Skeletal muscle tissue (tissue), 4 donors: Measurements from ENCODE around the gene TLL2. TPM values are rescaled to one million over a fixed set of nuclear protein-coding genes. Genes with fewer than 3 reads are reported as not detected.
A peak's percentile ranks its signal among the peaks of the same experiment; 100 is the strongest.
"Not testable (repeated sequence)": the region's sequence is repeated elsewhere in the genome, so short reads cannot be mapped to it uniquely, and the experiment has no call there.

Source experiments
- H3K27ac ChIP-seq: one replicate; pipeline ENCODE4 v1.7.0; 2013; ENCODE audit warnings: mild to moderate bottlenecking, low read depth, low read length, inconsistent platforms
- H3K27me3 ChIP-seq, 3 donors: one replicate each; pipeline ENCODE4 v1.7.0; 2013; ENCODE audit warnings: low read length in 3 of 3; ENCODE audit not compliant: control insufficient read depth in 3 of 3, insufficient read depth in 3 of 3
- H3K36me3 ChIP-seq, 3 donors: one replicate each; pipeline ENCODE4 v1.7.0; 2013; ENCODE audit warnings: low read length in 3 of 3; ENCODE audit not compliant: control insufficient read depth in 3 of 3, insufficient read depth in 3 of 3
- H3K4me1 ChIP-seq, 3 donors: one replicate each; pipeline ENCODE4 v1.7.0; 2013; ENCODE audit warnings: low read length in 3 of 3, mild to moderate bottlenecking in 3 of 3; ENCODE audit not compliant: control insufficient read depth in 3 of 3, insufficient read depth in 3 of 3
- H3K4me3 ChIP-seq, 3 donors: one replicate each; pipeline ENCODE4 v1.7.0; 2013; ENCODE audit warnings: low read length in 3 of 3
- H3K9ac ChIP-seq, 3 donors: one replicate each; pipeline ENCODE4 v1.7.0; 2013; ENCODE audit warnings: low read length in 3 of 3, mild to moderate bottlenecking in 3 of 3, moderate library complexity in 2 of 3, low read depth in 1 of 3
- H3K9me3 ChIP-seq, 3 donors: one replicate each; pipeline ENCODE4 v1.7.0; 2013; ENCODE audit warnings: low read length in 3 of 3; ENCODE audit not compliant: control insufficient read depth in 3 of 3
- total RNA-seq: library from RNA; depleted of rRNA; stranded (reverse); fragments of >200 nt; gene quantifications from one replicate; pipeline ENCODE4 v1.2.3, GENCODE V29; 2014
- donor health status: Osteomylitis.

The TLL2 gene
- 0.52 TPM for total RNA-seq

DNA sequence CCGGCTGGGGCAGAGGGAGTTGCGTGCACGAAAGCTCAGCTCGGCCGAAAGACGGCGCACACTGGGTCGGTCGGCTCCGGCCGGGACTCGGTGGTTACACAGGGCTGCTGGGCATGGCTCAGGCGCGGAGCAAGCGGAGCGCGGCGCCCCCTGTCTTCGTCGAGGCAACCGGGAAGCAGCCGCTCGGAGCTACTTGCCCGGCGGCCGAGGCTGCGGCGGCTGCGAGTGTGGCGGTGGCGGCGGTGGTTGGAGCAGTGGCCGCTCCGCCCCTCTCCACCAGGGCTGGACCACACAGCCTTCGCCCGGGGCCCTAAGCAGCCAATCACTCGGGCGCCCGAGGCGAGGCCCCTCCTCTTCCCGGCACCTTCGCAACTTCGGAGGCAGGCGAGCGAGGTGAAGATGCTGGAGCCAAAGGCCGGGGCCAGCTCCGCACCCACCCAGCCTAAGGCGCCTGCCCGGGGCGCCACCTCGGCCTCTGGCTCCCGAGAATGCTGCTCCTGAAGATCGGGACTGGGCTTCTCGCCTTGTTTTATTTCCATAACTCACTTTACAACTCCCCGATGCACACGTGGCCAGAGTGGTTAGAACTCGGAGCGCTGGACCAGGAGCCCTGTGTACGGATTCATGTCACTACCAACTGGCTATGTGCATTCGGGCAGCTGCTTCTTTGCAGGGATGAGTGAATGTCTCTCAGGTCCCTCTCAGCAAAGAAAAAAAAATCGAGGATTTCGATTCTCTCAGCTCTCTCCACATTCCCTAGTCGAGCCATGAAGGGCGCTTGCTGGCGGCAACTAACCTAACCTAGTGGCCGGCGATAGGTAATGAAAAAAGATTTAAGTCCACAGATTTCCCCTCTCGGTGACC, at the start of gene TLL2:
Gene TLL2 (minus strand): TSS at position 229 of the 864 bp plus-strand sequence. CDS start 241 bp downstream, outside the sequence.
- Histone ChIP-seq H3K4me3 (peak within 1 kb of the TSS; percentile 68 to 77 (median 75)), H3K9me3 (no peaks in the 10 kb centered on the region), H3K9ac (peak within 1 kb of the TSS; percentile 40 to 84 (median 71)), H3K4me1 (peaks cover 19 to 35% (median 27%) of the 10 kb centered on the region in 3 donors), H3K27me3 (peaks cover 0 to 4% (median 0%) of the 10 kb centered on the region in 3 donors), H3K27ac (no peak within 1 kb of the TSS), H3K36me3 (no peaks in the 10 kb centered on the region)

DNA sequence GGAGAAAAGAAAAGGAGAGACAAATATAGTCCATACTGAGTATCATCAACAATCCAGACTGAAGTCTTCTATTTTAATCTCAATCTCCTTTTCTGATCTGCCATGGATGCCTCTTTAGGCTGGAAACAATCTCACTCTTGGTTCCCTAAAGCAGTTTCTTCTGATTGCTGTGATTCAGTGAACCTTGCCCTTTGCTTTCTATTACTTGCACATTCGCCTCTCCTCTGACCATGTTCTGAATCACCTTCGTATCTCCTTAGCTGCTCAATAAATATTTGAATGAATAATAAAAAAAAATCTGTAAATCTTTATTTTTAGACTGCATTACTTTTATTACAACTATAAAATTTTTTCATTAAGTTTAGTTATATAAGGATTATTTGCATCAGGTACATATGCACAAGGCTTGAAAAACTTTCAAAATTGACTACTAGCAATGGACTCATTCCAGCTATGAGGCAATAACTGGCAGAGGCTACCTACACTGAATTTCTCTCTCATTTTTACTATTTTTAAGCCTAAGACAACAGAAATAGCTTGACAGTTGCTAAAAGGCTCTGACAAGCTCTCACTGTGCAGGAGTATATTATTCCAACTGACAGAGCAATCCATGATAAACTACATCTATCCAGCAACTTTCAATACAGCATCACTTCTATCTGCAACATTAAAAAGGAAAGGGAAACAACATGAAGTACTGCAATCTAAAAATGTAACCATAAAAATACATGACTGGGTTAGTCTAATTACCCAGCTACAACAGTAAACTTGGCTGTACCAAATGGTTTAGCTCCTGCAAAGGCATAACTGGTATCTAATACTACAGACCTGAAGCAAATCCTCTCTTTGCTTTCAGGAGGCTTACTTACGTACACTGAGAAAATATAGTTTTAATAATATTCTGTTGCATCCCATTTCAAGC, 47.5 kb upstream of the TLL2 start:
- Histone ChIP-seq H3K27me3 (no peaks in the 10 kb centered on the region), H3K9me3 (no peaks in the 10 kb centered on the region), H3K4me1 (no peaks in the 10 kb centered on the region), H3K4me3 (no peak overlapping the region), H3K36me3 (peaks cover 8 to 35% (median 25%) of the 10 kb centered on the region in 3 donors), H3K27ac (no peak overlapping the region), H3K9ac (peak overlapping the region in 1 of 3 donors; percentile 11)

DNA sequence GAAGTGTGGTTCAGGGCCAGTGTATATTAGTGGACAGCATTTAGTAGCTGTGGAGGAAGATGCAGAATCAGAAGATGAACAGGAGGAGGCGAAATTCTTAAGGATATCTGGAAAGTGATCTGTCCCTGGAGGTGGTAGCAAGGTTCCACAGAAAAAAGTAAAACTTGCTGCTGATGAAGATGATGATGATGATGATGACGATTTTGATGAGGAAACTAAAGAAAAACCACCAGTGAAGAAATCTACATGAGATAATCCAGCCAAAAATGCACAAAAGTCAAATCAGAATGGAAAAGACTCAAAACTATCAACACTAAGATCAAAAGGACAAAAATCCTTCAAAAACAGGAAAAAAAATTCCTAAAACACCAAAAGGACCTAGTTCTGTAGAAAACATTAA, 46.8 kb upstream of the TLL2 start:
- no peaks in the 10 kb centered on the region for H3K4me1 ChIP-seq
- no peak overlapping the region for H3K27ac ChIP-seq
- peaks cover 8 to 35% (median 25%) of the 10 kb centered on the region in 3 donors for H3K36me3 ChIP-seq
- H3K4me3 ChIP-seq: no peak overlapping the region
- no peaks in the 10 kb centered on the region for H3K9me3 ChIP-seq
- H3K27me3 ChIP-seq: no peaks in the 10 kb centered on the region
- H3K9ac ChIP-seq: no peak overlapping the region

DNA sequence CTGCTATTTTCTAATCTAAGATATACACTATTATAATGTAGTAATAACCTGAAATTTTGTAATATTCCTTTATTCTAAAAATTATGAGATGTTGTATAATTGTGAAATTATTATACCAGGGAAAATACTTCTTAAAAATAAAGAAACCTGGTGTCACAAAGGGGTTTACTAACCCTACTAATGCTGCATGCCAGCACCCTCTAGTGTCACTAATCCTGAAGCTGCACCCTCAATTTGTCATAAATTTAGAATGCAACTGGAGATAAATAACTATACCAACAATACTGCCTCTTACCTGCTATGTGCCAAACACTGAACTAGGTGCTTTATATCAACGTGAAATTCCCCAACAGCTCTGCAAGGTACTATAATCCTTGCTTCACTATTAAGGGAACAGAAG, 42.3 kb upstream of the TLL2 start:
- Histone ChIP-seq H3K27ac (no peak overlapping the region), H3K9ac (peak overlapping the region in 1 of 3 donors; percentile 14), H3K27me3 (no peaks in the 10 kb centered on the region), H3K4me1 (no peaks in the 10 kb centered on the region), H3K9me3 (no peaks in the 10 kb centered on the region), H3K36me3 (peaks cover 10 to 40% (median 19%) of the 10 kb centered on the region in 3 donors), H3K4me3 (no peak overlapping the region)

DNA sequence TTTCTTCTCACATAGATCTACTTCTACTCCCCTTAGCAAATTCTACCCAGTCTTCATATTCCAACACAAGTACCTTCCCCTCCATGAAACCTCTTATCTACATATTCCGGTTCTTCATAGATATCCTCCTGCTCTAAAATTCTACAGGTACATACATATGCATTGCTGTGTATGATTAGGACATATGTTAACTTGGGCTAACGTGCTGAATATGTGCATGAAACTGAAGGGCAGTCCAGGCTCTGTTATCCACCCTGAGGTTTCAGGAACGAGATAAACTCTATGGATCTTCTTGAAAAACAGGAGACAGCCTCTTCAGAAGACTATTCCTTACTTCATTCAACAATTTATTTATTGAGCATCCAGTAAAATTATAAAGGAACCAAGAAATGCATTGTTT, 41.6 kb upstream of the TLL2 start:
- Histone ChIP-seq H3K36me3 (peaks cover 10 to 37% (median 20%) of the 10 kb centered on the region in 3 donors), H3K9ac (no peak overlapping the region), H3K4me3 (no peak overlapping the region), H3K27me3 (no peaks in the 10 kb centered on the region), H3K9me3 (no peaks in the 10 kb centered on the region), H3K4me1 (no peaks in the 10 kb centered on the region), H3K27ac (no peak overlapping the region)

DNA sequence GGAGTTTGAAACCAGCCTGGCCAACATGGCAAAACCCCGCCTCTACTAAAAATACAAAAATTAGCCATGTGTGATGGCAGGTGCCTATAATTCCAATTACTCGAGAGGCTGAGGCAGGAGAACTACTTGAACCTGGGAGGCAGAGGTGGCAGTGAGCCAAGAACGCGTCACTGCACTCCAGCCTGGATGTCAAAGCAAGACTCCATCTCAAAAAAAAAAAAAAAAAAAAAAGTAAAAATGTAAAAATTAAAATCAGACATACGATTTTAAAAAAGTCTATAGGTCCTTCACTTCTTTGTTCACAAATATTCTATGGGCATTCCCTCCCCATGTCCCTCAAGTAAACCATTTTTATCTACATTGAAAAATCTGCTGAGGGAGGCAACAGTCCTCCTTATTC, 34.9 kb upstream of the TLL2 start:
- Histone ChIP-seq H3K9ac (no peak overlapping the region), H3K9me3 (no peaks in the 10 kb centered on the region), H3K27ac (no peak overlapping the region), H3K27me3 (no peaks in the 10 kb centered on the region), H3K36me3 (peaks cover 8 to 38% (median 22%) of the 10 kb centered on the region in 3 donors), H3K4me3 (no peak overlapping the region), H3K4me1 (peaks cover 5% of the 10 kb centered on the region in 3 donors)

DNA sequence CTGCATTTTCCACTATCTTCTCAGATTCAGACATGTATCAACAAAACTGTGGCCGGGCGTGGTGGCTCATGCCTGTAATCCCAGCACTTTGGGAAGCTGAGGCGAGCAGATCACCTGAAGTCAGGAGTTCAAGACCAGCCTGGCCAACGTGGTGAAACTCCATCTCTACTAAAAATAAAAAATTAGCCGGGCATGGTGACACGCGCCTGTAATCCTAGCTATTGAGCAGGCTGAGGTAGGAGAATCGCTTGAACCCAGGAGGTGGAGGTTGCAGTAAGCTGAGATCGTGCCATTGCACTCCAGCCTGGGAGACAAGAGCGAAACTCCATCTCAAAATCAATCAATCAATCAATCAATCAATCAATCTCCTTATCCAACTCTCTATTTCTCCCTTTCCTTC, 31.8 kb upstream of the TLL2 start:
- H3K27me3 ChIP-seq, H3K4me1 ChIP-seq, H3K4me3 ChIP-seq, H3K9ac ChIP-seq, H3K27ac ChIP-seq, H3K9me3 ChIP-seq: not testable (repeated sequence)
- peaks cover 6 to 34% (median 32%) of the 10 kb centered on the region in 3 donors for H3K36me3 ChIP-seq

DNA sequence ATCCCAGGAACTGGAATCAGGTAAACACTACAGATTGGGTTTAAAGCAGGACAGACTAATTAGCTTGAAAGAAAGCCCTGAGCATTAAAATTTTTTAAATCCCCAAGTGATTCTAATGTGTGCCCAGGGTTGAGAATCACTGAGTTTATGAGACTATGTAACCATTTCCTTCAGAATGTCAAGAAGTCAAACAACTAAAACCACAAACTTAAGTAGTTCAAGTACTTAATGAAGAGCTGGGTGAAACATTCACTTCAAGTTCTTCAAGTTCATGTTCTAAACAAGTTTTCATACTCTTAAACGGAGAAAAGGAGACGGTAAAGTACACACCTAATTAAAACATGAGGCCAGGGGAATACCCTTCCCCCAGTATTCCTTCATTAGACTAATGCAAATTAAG, 28.2 kb upstream of the TLL2 start:
- peaks cover 2 to 26% (median 14%) of the 10 kb centered on the region in 3 donors for H3K36me3 ChIP-seq
- H3K4me1 ChIP-seq: peaks cover 5% of the 10 kb centered on the region in 3 donors
- no peaks in the 10 kb centered on the region for H3K27me3 ChIP-seq
- H3K4me3 ChIP-seq: no peak overlapping the region
- H3K27ac ChIP-seq: no peak overlapping the region
- no peaks in the 10 kb centered on the region for H3K9me3 ChIP-seq
- H3K9ac ChIP-seq: no peak overlapping the region

DNA sequence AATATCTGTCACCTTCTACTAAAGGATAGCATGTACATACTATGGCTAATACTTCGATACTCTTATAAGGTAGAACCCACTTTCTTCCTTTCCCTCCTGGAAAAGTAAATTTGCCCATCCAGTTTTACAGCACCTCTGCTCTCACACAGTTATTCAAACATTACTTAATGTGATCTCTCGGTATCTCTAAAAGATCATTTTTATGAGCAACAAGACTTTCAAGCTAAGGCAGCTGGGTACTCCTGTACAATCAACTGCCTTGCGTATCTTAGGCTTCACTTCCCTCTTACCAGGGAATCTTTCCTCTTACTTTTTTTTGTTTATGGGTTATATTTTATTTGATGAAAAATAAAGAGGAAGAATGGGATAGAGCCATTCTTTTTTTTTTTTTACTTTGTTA, 26.5 kb upstream of the TLL2 start:
- Histone ChIP-seq H3K4me1 (no peaks in the 10 kb centered on the region), H3K27me3 (no peaks in the 10 kb centered on the region), H3K36me3 (peaks cover 2 to 20% (median 14%) of the 10 kb centered on the region in 3 donors)

More for the DNA sequence above, 26.5 kb upstream of the TLL2 start:
- Histone ChIP-seq H3K9me3 (no peaks in the 10 kb centered on the region), H3K4me3 (no peak overlapping the region), H3K27ac (no peak overlapping the region), H3K9ac (no peak overlapping the region)
